GM18505 (cell line): ENCODE data around the gene PRPF40B.

Experiments used
- ATAC-seq: cut with Tn5 transposase; IDR thresholded peaks from one replicate; pipeline ENCODE4 v1.9.1; 2021; ENCODE audit not compliant: unreplicated experiment
- POLR2A ChIP-seq: IDR thresholded peaks from 4 replicates; pipeline ENCODE4 v1.6.1; 2011; ENCODE audit warnings: borderline replicate concordance; ENCODE audit not compliant: insufficient read depth, insufficient read length; ENCODE audit errors: extremely low read depth

PRPF40B gene

DNA sequence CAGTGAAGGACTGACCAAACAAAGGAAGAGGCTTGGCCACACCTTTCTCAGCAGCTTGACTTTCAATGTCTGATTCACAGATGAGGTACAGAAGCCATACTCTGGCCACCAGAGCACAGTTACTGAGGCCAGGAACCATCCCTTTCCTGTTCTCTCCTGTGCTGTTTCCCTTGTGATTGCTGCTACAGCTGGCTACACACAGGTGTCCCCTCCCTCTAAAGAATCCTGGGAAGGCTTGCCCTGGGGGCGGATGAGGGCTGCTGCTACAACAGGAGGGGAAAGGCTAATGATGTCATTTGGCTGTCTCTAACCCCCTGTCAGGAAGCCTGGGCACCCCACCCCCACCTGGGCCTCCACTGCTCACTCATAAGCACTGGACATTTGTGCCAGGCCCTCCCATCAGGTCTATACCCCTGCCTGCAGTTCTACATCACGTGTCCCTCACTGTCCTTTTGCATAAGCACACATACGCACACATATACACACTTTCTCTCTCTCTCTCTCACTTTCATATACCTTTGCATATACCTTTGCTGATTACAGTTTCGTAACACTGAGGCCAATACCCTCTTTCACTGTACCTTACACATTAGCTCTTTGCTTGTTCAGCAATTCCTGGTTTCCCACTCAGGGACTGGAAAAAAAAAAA is 41.4 kb downstream of the PRPF40B start:
- no peak for TF ChIP-seq POLR2A
- peak; percentile 53 for ATAC-seq

DNA sequence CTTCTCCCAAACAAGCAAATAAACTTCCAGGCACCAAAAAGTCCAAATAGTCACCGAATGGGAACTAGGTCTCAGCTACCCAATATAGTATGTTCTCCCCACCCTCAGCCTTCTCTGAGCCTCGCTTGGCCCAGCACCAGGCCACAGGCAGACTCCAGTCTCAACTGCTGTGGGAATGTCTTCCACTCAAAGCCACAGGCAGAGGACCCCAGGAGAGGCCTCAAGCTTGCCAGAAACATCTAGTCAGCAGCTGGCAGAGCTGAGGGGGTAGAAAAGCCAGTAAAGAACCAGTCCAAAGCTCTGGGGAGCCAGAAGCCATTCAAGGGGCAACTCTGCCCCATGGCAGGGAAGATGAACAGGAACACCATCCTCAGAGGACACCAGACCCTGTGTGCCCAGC is 42.0 kb downstream of the PRPF40B start:
- ATAC-seq: no peak

DNA sequence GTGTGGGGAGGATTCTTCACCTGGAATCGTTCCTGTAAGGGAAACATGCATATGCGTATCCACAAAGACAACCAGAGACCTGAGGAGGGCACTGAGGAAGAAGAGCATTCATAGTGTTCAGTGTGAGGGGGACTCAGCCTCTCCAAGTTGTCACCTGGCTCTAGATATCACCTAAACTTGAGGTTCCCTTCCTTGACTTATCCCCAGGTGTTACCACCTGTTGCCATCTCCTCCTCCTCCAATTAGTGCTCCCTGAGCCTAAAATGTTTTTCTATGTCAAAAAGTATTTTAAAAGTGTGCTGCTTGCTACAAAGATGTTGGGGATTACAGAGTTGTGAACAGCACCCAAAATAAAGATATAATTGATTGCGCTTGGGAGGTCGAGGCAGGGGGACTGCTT is 42.8 kb downstream of the PRPF40B start:
- TF ChIP-seq POLR2A: no peak
- ATAC-seq: no peak

More for the DNA sequence above, 42.0 kb downstream of the PRPF40B start:
- no peak for TF ChIP-seq POLR2A

GRCh38 chr12:49667325-49668090 is 44.1 kb downstream of the PRPF40B start:
- no peak for ATAC-seq
- TF ChIP-seq POLR2A: no peak

GRCh38 chr12:49669796-49670195 is 46.4 kb downstream of the PRPF40B start:
- TF ChIP-seq POLR2A: no peak
- no peak for ATAC-seq

- ATAC-seq: no peak
- no peak for TF ChIP-seq POLR2A
Observed at GRCh38 chr12:49671031-49671765, 47.8 kb downstream of the PRPF40B start.

DNA sequence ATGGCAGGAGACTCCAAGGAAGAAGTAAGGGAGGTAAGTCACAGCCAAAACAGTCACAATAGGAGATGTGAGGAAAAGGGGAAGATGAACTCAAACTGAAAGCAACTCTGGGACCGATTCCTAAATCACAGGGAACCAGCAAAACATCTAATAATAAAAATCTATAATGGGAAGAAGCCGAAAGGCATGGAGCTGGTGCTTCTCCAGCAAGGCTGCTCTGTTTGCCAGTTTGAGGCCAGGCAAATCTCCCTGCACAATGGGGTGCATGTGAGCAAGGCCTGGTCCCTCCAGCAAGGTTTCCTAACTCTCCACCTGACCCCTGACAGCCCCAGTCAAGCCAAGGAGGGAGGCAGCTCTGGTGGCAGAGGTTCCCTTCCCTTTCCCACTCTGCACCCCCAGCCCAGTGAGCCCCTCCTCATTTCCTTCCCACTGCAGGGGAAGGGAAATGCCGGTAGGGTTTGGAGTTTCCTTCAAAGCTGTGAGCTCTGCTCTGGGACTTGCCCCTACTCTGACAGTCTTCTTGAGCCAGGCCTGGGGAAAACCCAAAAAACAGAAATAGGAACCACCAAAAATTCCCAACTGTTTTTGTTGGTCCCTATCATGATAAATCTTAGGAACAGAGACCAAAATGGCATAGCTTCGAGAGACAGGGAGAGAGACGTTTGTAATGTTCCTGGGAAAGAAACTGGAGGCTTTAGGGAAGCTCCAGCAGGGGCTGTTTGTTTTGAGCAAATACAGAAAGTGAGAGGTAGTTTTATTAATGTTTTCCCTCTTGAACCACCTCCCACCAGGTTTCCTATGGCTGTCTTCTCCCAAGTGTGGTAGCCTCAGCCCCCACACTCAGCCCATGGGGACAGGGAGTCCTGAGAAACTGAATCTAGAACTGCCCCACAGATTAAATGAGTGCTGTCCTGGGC is 49.2 kb downstream of the PRPF40B start:
- ATAC-seq: no peak

GRCh38 chr12:49673446-49674317 is 50.3 kb downstream of the PRPF40B start:
- TF ChIP-seq POLR2A: no peak
- no peak for ATAC-seq

More for the DNA sequence above, 49.2 kb downstream of the PRPF40B start:
- no peak for TF ChIP-seq POLR2A

DNA sequence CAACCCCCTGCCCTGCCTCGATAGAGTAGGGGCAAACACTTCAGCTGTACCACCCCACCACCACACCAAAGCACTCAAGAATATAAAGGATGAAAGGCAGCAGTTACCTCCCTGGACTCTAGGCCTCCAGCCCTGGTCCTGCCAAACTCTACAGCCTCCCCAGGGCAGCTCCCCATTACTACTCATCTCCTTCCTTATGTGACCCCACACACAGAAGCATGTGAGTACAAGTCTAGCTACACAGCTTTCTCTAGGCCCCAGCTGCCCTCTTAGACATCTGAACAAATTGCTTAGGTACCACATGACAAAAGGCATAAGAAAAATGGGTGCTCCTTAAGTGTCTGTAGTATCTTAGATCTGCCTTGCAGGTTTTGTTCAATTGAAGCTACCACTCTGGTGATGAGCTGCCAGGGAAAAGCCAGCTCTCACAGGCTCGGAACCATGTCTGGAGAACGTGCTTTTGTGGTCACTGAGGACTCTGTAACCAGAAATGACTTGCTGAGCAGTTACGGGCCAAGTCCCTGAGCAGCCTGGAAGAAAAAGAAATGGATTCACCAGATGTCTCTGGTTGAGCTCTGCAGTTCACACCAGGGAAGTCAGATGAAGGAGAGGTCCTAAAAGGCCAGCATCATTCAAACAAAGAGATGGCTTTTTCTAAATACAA is 51.1 kb downstream of the PRPF40B start:
- ATAC-seq: no peak
- no peak for TF ChIP-seq POLR2A

GRCh38 chr12:49675137-49675536 is 51.8 kb downstream of the PRPF40B start:
- TF ChIP-seq POLR2A: no peak
- no peak for ATAC-seq

GRCh38 chr12:49678711-49679110 is 55.4 kb downstream of the PRPF40B start:
- no peak for ATAC-seq

More at GRCh38 chr12:49678711-49679110, 55.4 kb downstream of the PRPF40B start:
- TF ChIP-seq POLR2A: no peak
